GM21717 (cell line): ENCODE data around the gene CREM.

Experiments
- ATAC-seq: cut with Tn5 transposase; IDR thresholded peaks from one replicate; pipeline ENCODE4 v1.9.1; 2021; ENCODE audit warnings: mild to moderate bottlenecking, moderate library complexity; ENCODE audit not compliant: unreplicated experiment

Gene CREM

GRCh38 chr10:35262436-35262835 is 135.8 kb downstream of the CREM start:
- ATAC-seq, result no peak
